Middle frontal gyrus (tissue), 1 donor: Measurements from ENCODE around the gene ZNF511.

Experiments
- DNase-seq: peaks from one replicate; pipeline ENCODE4 v3.0.0-alpha.2; 2015; ENCODE audit warnings: low spot score; ENCODE audit errors: extremely low spot score

Gene ZNF511

GRCh38 chr10:133334503-133335245 lies 26.0 kb downstream of the ZNF511 start:
- no peak for DNase-seq

- peak; percentile 39 for DNase-seq
Measured at GRCh38 chr10:133335246-133336117, 26.8 kb downstream of the ZNF511 start.

GRCh38 chr10:133336118-133336576 lies 27.4 kb downstream of the ZNF511 start:
- DNase-seq = no peak

GRCh38 chr10:133336577-133337369 lies 28.1 kb downstream of the ZNF511 start, which contains the start of gene CALY:
Gene CALY, minus strand, starts transcription at chr10:133336896. Its CDS starts 7,907 bp downstream, at chr10:133328989.
- DNase-seq = peak; percentile 55

GRCh38 chr10:133337370-133337725 lies 28.6 kb downstream of the ZNF511 start:
- no peak for DNase-seq

- DNase-seq = no peak
Measured at GRCh38 chr10:133338080-133339071, 29.7 kb downstream of the ZNF511 start.

GRCh38 chr10:133339708-133340380 lies 31.1 kb downstream of the ZNF511 start:
- DNase-seq = no peak

- DNase-seq = no peak
Measured at GRCh38 chr10:133341983-133342382, 33.3 kb downstream of the ZNF511 start.

- no peak for DNase-seq
Measured at GRCh38 chr10:133342942-133343341, 34.2 kb downstream of the ZNF511 start.

- no peak for DNase-seq
Measured at GRCh38 chr10:133343558-133343957, 34.8 kb downstream of the ZNF511 start.

GRCh38 chr10:133344236-133344635 lies 35.5 kb downstream of the ZNF511 start:
- DNase-seq = no peak

GRCh38 chr10:133346413-133346812 lies 37.7 kb downstream of the ZNF511 start:
- DNase-seq = no peak

- DNase-seq = no peak
Measured at GRCh38 chr10:133347710-133348517, 39.2 kb downstream of the ZNF511 start.

GRCh38 chr10:133349160-133349568 lies 40.5 kb downstream of the ZNF511 start:
- DNase-seq = no peak

- DNase-seq = no peak
Measured at GRCh38 chr10:133349577-133350011, 40.9 kb downstream of the ZNF511 start.

- DNase-seq = no peak
Measured at GRCh38 chr10:133350283-133350949, 41.7 kb downstream of the ZNF511 start.

- DNase-seq = no peak
Measured at GRCh38 chr10:133350950-133351329, 42.2 kb downstream of the ZNF511 start.
